Measurements from ENCODE around the gene MCF2L2. TPM values are rescaled to one million over a fixed set of nuclear protein-coding genes. Genes with fewer than 3 reads are reported as not detected.

The MCF2L2 gene
- total RNA-seq, 1 experiment from 2014 or later: 0.03 TPM

DNA sequence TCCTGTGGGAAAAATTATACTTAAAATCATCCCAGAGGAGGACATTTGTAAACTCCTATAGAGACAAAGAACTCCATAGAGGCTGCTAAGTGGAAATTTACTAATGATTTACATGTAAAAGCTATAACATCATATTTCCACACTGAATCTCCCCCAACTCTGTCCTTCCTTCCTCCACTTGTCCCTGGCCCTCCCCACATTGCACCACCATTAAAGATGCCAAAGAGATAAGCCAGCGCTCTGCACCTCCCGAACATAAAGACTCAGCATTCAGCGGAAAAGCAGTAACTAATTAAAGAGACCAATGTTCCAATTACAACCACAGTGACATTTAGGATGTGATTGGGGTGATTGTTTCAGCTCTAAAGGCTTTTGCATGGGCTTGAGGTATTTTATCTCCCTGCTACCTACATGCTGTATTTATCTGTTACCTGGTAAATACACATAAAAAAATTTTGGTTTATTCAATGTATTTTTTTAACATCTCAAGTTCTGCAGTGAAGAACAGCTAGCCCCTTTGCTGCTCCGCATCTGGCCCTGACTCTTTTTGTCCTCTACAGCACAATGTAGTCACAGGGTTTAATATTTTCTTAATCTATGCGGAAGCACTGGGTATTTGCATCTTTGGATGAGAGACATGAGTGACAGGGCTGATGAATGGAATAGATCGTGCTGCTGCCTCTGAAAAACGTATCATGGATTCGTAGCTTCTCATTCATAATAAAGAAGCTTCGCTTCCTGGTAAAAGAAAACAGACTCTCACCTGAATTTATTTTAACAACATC, 210.7 kb downstream of the MCF2L2 start:
- Histone ChIP-seq H3K27me3 (replicated peaks) (peaks cover 4% of the 10 kb centered on the region; the same call in 1 of the 2 replicates), H3K4me3 (no peak overlapping the region)

DNA sequence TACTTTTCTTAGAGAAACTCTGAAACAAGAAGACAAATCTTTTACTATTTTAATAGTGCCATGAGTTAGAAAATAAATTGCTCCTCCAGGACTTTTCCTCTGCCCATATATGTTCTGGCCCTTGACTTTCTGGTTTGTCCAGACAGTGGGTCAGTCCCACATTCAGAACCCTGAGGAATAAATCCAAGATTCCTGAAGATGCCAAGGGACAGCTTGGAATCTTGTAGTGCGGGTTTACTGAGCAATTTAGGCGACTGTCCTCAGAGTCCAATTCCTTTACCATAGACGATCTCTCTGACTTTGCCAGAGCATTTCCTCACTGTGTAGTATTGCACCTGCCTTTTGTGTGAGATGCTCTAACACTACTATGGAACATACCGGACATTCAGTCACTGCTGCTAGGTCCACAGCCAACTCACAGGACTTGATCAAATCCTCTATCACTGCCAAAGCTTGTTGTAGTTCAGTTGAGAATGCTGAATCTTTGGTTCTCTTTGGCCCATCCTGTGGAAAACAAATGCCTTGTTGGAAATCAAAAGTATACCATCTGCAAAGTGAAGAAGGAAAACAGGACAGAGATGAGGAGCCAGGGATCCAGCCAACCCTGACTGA, 212.7 kb downstream of the MCF2L2 start:
- Histone ChIP-seq H3K4me1 (replicated peaks) (no peaks in the 10 kb centered on the region), H3K9me3 (replicated peaks) (no peaks in the 10 kb centered on the region), H3K27me3 (replicated peaks) (peaks cover 4% of the 10 kb centered on the region; the same call in 1 of the 2 replicates), H3K36me3 (no peaks in the 10 kb centered on the region), H3K27ac (no peak overlapping the region), H3K4me3 (no peak overlapping the region)
- DNase-seq (ENCODE audit: low read depth in 1 of 2, low spot score in 2 of 2): no peak

More for the DNA sequence above, 210.7 kb downstream of the MCF2L2 start:
- H3K9me3 ChIP-seq (replicated peaks): no peaks in the 10 kb centered on the region
- no peaks in the 10 kb centered on the region for H3K36me3 ChIP-seq
- no peak for DNase-seq (ENCODE audit: low read depth in 1 of 2, low spot score in 2 of 2)
- no peaks in the 10 kb centered on the region for H3K4me1 ChIP-seq (replicated peaks)
- no peak overlapping the region for H3K27ac ChIP-seq

DNA sequence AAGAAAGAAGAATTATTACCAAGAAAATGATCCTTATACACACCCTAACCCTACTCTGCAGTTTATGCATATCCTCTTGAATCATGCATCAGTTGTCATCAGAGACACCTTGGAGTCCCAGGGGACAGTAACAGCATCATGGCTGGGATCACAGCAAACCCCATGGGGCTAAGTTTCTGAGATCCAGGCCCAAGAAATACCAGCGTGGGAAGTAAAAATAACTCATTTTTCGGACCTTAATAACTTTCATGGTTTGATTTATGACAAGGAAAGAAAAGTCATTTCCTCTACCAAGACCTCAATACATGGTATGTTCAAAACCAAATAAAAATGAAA, 214.2 kb downstream of the MCF2L2 start:
- Histone ChIP-seq H3K36me3 (no peaks in the 10 kb centered on the region), H3K27me3 (replicated peaks) (0 out of 2 replicates have a peak, but pooled peaks cover 4% of the 10 kb centered on the region), H3K4me1 (replicated peaks) (no peaks in the 10 kb centered on the region), H3K27ac (no peak overlapping the region), H3K4me3 (no peak overlapping the region), H3K9me3 (replicated peaks) (no peaks in the 10 kb centered on the region)
- DNase-seq (ENCODE audit: low read depth in 1 of 2, low spot score in 2 of 2): no peak

DNA sequence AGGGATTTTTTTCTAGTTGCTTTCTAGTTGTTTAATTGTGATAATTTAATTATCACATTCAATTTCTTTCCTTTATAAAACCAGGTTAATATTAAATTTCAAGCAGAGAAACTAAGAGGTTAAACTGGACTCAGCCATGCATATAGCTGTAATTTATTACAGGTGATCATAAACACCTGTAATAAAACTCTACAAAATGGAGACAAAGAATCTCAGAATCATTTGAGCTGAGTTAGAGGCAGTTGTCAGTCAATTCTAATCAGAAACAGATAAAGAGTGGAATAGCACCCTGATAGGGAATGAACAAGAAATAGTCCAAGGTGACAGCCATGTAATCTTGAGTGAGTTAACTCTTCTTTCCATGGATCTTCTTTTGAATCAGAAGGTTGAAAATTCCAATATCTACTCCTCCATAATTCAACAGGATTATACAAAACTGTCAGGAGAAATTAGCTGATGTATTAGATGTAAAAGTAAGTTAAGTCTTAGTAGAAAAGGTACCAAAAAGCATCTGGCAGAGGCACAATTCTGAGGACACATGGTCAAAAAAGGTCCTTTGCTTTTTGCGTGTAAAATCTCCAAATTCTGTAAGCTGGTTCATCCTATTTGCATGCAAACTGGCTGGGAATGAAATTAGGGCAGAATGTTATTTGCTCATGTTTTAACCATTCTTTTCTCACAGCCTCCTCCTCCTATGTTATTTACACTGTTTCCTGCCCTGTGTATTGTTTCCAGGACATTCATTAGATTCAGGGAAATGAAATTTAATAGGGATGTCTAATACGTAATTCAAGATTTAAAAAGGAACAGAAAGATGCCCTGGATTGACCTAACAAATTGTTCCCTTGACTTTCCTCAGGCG, 214.8 kb downstream of the MCF2L2 start:
- Histone ChIP-seq H3K4me3 (no peak overlapping the region), H3K36me3 (no peaks in the 10 kb centered on the region), H3K27me3 (replicated peaks) (no peaks in the 10 kb centered on the region), H3K4me1 (replicated peaks) (no peaks in the 10 kb centered on the region), H3K9me3 (replicated peaks) (no peaks in the 10 kb centered on the region), H3K27ac (no peak overlapping the region)
- no peak for DNase-seq (ENCODE audit: low read depth in 1 of 2, low spot score in 2 of 2)

DNA sequence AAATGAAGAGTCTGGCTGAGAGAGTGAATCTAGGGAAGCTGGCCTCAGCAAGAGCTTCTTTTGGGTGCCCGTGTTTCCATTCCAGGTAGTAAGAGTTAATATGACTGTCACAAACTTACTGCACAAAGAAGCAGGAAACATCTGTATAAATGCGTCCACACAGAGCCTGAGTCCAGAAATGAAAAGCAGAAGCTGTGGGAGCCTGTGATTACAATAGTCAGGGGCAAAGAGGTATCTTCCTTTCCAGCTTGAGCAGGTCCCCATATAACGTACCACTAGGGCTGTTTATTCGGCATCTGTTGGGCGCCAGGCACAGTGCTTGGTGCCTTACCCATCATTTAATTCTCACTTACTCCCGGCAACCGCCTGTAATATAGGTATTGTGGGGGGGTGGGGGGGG, 215.9 kb downstream of the MCF2L2 start:
- H3K36me3 ChIP-seq: no peaks in the 10 kb centered on the region
- no peaks in the 10 kb centered on the region for H3K27me3 ChIP-seq (replicated peaks)
- no peaks in the 10 kb centered on the region for H3K4me1 ChIP-seq (replicated peaks)
- no peak for DNase-seq (ENCODE audit: low read depth in 1 of 2, low spot score in 2 of 2)
- H3K4me3 ChIP-seq: no peak overlapping the region
- H3K9me3 ChIP-seq (replicated peaks): no peaks in the 10 kb centered on the region
- H3K27ac ChIP-seq: no peak overlapping the region

DNA sequence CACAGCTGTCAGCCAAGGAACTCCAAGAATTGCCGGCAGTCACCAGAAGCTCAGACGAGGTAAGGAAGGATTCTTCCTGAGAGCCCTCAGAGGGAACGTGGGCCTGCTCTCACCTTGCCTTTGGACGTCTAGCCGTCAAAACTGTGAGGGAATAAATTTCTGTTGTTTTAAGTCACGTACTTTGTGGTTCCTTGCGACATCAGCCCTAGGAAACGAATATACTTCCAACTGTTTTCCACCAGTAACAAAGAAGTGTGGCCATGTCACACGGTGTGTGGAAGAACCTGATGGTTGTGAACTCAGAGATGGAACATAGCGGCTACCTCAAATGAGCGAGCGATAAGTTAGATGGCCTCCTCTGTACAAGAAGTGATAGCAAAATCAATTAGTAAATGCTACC, 216.3 kb downstream of the MCF2L2 start:
- Histone ChIP-seq H3K36me3 (no peaks in the 10 kb centered on the region), H3K9me3 (replicated peaks) (no peaks in the 10 kb centered on the region), H3K27ac (no peak overlapping the region), H3K4me1 (replicated peaks) (no peaks in the 10 kb centered on the region), H3K27me3 (replicated peaks) (no peaks in the 10 kb centered on the region), H3K4me3 (no peak overlapping the region)
- no peak for DNase-seq (ENCODE audit: low read depth in 1 of 2, low spot score in 2 of 2)

DNA sequence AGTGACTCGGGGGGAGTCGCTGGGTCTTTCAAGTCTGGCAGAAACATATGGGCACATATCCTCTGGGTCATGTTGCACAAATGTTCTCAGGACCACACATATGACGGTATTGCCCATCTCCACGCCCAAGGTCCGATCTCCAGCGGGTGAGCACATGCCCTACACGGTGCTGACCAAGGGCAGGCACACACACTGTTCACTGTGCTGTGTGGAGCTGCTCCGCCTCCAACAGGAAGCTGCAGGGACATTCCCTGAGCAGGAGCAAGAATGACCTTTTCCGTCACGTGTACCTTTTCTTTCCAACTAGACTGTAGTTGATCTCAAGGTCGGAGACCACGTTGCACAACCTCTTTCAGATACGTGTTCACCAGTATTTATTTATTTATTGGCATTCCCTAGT, 217.1 kb downstream of the MCF2L2 start:
- DNase-seq (ENCODE audit: low read depth in 1 of 2, low spot score in 2 of 2): no peak
- no peaks in the 10 kb centered on the region for H3K4me1 ChIP-seq (replicated peaks)
- H3K27me3 ChIP-seq (replicated peaks): no peaks in the 10 kb centered on the region
- no peak overlapping the region for H3K27ac ChIP-seq
- no peaks in the 10 kb centered on the region for H3K9me3 ChIP-seq (replicated peaks)
- H3K36me3 ChIP-seq: no peaks in the 10 kb centered on the region
- no peak overlapping the region for H3K4me3 ChIP-seq

DNA sequence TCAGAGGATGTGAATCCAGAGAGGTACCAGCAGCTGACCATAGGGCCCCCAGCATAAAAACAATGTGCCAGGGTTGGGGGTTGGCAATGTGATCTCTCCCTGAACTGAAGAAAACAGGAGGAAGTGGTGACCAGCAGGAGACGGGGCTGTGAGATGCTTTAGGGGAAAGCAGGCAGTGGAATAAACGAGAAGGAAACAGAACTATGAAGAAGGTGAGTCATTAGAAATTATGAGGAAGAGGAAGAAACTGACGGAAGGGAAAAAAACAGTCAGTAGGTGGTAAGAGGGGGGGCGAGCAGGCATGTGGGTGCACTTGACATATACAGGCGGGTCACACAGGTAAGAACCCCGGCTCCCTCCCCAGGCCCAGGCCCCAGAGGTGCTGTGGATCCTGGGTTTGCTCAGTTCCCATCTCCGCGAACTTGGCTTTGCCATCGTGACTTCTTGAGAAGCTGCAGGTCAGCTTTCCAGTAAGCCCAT, 217.5 kb downstream of the MCF2L2 start:
- DNase-seq (ENCODE audit: low read depth in 1 of 2, low spot score in 2 of 2): no peak
- no peaks in the 10 kb centered on the region for H3K4me1 ChIP-seq (replicated peaks)

DNA sequence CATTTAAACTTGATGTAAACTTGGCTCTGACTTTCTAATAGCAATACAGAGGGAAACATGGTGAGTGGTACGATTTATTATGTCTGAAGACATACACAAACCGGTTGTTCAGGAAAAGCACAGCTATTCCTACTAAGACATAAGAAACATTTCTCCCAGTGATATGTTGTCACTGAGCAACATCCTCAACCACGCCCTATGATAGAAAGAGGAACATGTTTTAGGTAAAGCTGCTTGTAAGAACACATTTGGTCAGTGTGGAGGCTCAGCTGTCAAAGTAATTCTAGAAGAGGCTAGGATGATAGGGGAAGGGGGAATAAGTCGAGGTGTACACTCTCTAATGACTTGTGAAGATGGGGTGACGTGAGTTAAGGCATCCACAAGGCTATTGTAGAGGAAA, 218.1 kb downstream of the MCF2L2 start:
- Histone ChIP-seq H3K4me1 (replicated peaks) (no peaks in the 10 kb centered on the region), H3K4me3 (no peak overlapping the region), H3K27ac (no peak overlapping the region), H3K36me3 (no peaks in the 10 kb centered on the region), H3K27me3 (replicated peaks) (no peaks in the 10 kb centered on the region), H3K9me3 (replicated peaks) (no peaks in the 10 kb centered on the region)
- DNase-seq (ENCODE audit: low read depth in 1 of 2, low spot score in 2 of 2): no peak

More for the DNA sequence above, 217.5 kb downstream of the MCF2L2 start:
- H3K27ac ChIP-seq: no peak overlapping the region
- no peaks in the 10 kb centered on the region for H3K9me3 ChIP-seq (replicated peaks)
- no peaks in the 10 kb centered on the region for H3K27me3 ChIP-seq (replicated peaks)
- no peak overlapping the region for H3K4me3 ChIP-seq
- H3K36me3 ChIP-seq: no peaks in the 10 kb centered on the region

DNA sequence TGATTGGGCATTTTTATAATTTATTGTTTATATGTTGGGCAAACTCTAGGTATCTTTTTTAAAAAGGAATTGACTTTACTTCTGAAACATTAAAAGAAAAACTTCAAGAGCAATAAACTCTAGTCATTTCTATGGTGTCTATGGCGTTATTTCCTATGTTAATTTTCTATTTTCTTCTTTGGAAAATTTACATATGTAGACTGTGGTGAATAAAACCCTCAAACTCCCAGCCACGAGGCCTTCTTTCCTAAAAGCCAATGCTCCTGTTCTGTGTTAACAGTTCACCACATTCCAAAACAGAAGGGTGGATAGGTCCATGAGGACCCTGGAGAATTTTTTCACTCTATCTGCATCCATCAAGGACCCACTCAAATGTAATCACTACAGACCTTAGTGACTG, 219.6 kb downstream of the MCF2L2 start:
- Histone ChIP-seq H3K9me3 (replicated peaks) (no peaks in the 10 kb centered on the region), H3K36me3 (no peaks in the 10 kb centered on the region), H3K4me1 (replicated peaks) (no peaks in the 10 kb centered on the region), H3K4me3 (no peak overlapping the region), H3K27me3 (replicated peaks) (no peaks in the 10 kb centered on the region), H3K27ac (no peak overlapping the region)
- DNase-seq (ENCODE audit: low read depth in 1 of 2, low spot score in 2 of 2): no peak

DNA sequence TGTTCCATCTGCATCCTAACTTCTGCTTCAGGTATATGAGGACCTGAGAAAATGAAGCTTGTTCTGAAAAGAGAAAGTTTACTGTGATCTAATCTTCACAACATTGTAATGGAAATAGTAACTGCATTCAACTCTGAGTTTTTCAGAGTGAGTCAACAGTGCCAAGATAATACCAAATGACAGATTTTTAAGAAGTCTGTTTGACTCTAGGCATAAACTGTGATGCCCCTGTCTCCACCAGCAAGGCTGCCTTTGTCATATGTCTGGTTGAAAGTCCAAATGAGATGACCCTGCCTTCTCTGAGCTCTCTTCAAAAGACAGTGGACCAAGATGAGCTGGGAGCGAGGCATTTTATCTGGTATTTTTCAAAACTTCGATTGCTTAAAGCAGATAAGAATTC, 220.2 kb downstream of the MCF2L2 start:
- H3K36me3 ChIP-seq: no peaks in the 10 kb centered on the region
- no peak for DNase-seq (ENCODE audit: low read depth in 1 of 2, low spot score in 2 of 2)
- no peak overlapping the region for H3K4me3 ChIP-seq
- H3K9me3 ChIP-seq (replicated peaks): peaks cover 3% of the 10 kb centered on the region; the same call in 1 of the 2 replicates
- H3K27me3 ChIP-seq (replicated peaks): no peaks in the 10 kb centered on the region
- H3K27ac ChIP-seq: no peak overlapping the region
- H3K4me1 ChIP-seq (replicated peaks): no peaks in the 10 kb centered on the region

DNA sequence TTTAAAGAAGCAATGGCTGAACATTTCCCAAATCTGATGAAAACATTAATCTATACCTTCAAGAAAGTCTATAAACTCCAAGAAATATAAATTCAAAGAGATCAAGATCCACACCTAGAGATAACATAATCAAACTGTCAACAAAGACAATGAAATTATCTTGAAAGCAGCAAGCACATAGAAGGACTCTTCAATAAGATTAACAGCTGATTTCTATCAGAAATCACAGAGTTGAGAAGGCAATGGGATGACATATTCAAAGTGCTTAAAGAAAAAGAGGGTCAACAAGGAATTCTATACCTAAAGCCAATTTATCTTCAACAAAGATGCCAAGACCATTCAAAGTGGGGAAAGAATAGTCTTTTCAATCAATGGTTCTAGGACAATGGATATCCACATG, 224.7 kb downstream of the MCF2L2 start:
- H3K27me3 ChIP-seq (replicated peaks): no peaks in the 10 kb centered on the region

DNA sequence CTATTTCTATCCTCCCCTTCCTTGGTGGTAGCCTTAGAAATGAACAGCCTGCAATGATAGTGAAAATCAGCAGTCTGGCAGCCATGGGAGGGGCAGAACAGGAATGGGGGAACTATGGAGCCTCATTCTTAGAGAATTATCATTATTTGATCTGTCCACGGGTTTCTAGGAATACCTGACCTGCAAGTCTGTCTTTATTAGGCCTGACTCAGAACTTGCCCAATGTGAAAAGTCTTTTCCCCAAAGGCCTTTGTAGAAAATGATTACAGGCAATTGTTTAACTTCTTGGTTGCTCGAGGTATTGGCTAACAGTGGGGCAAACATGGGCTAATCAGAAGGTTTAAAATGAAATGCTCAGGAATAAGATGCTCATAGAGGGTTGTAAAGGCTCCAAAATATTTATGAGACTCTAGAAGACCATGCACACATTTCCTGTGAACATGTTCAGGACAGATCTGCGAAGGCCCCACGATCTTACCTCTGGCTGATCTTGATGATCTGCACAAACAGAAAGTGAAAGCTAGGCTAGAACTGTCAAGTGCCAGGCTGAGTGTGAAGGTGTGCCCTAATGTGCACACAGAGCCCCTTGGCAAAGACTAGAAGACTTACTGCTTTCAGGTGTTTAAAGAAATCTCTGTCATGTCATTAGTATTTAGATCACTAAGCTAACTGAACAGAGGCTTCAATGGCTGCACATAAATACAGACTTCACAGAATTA, 226.3 kb downstream of the MCF2L2 start:
- H3K4me3 ChIP-seq: no peak overlapping the region
- H3K27me3 ChIP-seq (replicated peaks): no peaks in the 10 kb centered on the region
- DNase-seq (ENCODE audit: low read depth in 1 of 2, low spot score in 2 of 2): no peak
- peaks cover 3% of the 10 kb centered on the region; the same call in 1 of the 2 replicates for H3K9me3 ChIP-seq (replicated peaks)
- no peaks in the 10 kb centered on the region for H3K4me1 ChIP-seq (replicated peaks)
- no peaks in the 10 kb centered on the region for H3K36me3 ChIP-seq
- H3K27ac ChIP-seq: no peak overlapping the region

More for the DNA sequence above, 224.7 kb downstream of the MCF2L2 start:
- no peak for DNase-seq (ENCODE audit: low read depth in 1 of 2, low spot score in 2 of 2)
- no peak overlapping the region for H3K4me3 ChIP-seq
- H3K9me3 ChIP-seq (replicated peaks): peaks cover 3% of the 10 kb centered on the region; the same call in 1 of the 2 replicates
- no peaks in the 10 kb centered on the region for H3K36me3 ChIP-seq
- H3K27ac ChIP-seq: no peak overlapping the region
- H3K4me1 ChIP-seq (replicated peaks): no peaks in the 10 kb centered on the region
